CD4-positive, alpha-beta T cell treated with Interleukin-4 for 1 hour (primary cell): Measurements from ENCODE around the gene NCR3LG1.
"Not testable (repeated sequence)": the region's sequence is repeated elsewhere in the genome, so short reads cannot be mapped to it uniquely, and the experiment has no call there.

Source experiments
- DNase-seq, 2 donors: peaks; one replicate each; pipeline ENCODE4 v3.0.0-alpha.2; 2020 to 2022

NCR3LG1 gene

DNA sequence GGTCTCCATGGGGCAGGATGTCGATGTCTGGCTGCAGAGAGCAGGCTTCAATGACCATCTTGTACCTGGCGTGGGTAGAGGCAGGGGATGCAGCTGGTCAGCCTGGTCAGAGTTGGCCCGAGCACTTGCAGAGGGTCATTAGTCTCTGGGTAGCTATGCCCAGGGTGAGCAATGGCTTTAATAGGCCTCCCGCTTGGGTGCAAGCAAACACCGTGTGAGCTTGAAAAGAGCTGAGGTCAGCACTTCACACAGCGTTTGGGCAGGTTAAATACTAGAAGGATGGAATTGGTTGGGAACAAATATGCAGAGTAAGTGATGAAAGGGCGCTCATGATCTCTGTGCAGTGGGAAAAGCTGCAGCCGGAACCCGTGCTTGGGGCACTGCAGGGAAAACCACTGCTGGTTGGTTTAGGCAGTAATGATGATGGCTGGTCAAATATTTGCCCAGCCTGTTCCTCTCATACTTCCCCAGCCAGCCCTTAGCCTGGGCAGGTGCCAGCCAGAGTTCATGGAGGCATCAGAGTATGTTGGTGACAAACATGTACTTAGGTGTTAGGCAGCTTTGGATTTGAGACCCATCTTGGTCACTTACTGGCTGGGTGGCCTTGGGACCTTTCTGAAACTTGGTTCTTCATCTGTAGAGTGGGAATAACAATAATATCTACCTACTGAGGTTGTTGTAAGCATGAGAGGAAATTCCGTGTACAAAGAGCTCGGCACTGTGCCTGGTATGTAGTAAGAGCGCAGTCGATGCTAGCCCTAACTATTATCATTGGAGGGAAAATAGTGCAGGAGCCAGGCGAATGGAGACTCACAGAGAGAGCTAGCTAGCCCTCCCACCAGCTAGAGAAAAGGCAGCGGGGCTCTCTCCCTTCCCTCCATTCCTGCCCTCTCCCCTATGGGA is 62.1 kb downstream of the NCR3LG1 start:
- DNase-seq: no peak

- no peak for DNase-seq
Observed at GRCh38 chr11:17414317-17414737, 62.7 kb downstream of the NCR3LG1 start.

GRCh38 chr11:17414992-17415391 is 63.4 kb downstream of the NCR3LG1 start:
- no peak for DNase-seq

DNA sequence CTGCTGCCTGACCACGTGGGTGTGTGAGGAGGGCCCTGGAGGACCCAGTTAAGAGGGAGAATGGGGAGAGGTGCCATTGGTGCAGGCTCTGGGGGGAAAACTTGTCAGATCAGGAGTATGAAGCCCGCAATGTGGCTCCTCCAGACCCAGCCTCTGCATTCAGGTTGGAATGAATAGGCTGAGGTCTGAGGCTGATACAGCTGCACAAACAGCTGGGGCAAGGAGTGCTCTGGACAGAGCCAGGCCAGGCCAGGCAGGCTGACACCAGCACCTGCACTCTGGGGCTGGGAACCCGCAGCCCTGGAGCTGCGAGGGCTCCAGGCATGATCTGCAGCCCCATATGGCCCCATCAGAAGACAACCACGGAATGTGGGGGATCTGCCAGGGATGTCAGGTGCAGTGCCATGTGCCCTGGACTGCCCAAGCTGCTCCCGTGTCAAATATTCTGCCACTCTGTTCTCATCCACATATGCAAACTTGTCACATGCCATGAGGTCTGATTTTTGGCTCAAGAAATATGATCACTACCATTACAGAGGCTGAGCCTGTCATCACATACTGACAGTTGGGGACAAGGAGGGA is 64.0 kb downstream of the NCR3LG1 start:
- no peak for DNase-seq

DNA sequence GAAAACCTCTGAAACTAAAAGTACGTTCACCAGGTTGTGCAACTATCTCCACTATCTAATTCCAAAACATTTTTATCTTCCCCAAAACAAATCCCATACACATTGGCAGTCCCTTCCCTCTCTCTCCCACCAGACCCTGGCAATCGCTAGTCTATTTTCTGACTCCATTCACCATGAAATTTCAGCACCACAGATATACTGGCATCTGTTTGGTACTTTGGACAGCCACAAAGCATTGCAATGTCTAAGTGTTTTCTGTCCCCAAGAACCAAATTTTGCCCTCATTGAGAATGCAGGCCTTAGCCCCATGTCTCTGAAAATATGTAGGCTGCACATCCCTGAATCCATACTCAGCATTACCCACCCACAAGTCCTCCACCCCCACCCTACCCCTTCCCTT is 64.9 kb downstream of the NCR3LG1 start:
- no peak for DNase-seq

GRCh38 chr11:17418444-17419081 is 67.0 kb downstream of the NCR3LG1 start:
- no peak for DNase-seq

- no peak for DNase-seq
Observed at GRCh38 chr11:17421781-17422180, 70.2 kb downstream of the NCR3LG1 start.

DNA sequence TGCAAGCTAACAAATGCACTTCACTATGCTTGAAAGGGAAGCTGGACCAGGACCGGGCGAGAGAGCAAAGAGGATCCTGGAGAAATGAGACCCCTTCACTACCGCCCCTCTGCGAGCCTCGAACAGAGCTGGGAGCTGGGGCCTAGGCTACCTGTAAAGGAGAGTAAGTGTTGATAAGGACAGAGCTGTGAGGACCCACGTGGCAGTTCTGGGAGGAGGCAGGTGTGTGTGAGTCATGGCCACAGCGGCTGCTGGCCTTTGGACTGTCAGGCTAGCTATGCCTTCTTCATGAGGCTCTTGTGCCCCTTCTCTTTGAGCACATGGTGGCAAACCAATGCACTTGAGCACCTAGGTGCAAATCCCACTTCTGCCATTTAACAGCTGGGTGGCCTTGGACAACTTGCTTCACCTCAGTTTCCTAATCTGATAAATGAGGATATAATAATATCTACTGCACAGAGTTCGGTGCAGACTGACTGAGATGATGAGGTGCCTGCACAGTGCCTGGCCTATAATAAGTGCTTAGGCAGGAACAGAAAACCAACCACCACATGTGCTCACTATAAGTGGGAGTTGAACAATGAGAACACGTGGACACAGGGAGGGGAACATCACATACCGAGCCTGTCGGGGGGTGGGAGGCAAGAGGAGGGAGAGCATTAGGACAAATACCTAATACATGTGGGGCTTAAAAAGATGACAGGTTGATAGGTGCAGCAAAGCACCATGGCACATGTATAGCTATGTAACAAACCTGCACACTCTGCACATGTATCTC is 72.1 kb downstream of the NCR3LG1 start:
- DNase-seq: no peak

GRCh38 chr11:17426233-17426632 is 74.6 kb downstream of the NCR3LG1 start:
- not testable (repeated sequence) for DNase-seq
